Activated CD4-positive, alpha-beta memory T cell treated with anti-CD3 and anti-CD28 coated beads for 36 hours (primary cell): Measurements from ENCODE around the gene IL12RB1. TPM values are rescaled to one million over a fixed set of nuclear protein-coding genes. Genes with fewer than 3 reads are reported as not detected.
A peak's percentile ranks its signal among the peaks of the same experiment; 100 is the strongest.

Experiments used
- CTCF ChIA-PET: fragments of 350-600 bp; sonication (Branson Sonifier 250); formaldehyde crosslinking; loops from one replicate; lab custom pipeline; 2021; ENCODE audit warnings: antibody characterized with exemption, inconsistent platforms; lab: Charles Lee
- POLR2A ChIA-PET: fragments of 350-600 bp; sonication (Branson Sonifier 250); formaldehyde crosslinking; loops from one replicate; lab custom pipeline; 2021; ENCODE audit warnings: antibody characterized with exemption; lab: Charles Lee
- DNase-seq: peaks from one replicate; pipeline ENCODE4 v3.0.0-alpha.2; 2020
- H3K27ac Mint-ChIP-seq: one replicate; pipeline ENCODE4 v1.8.0; 2021; ENCODE audit warnings: mixed read lengths
- H3K27me3 Mint-ChIP-seq: one replicate; pipeline ENCODE4 v1.8.0; 2021; ENCODE audit warnings: mixed read lengths
- H3K36me3 Mint-ChIP-seq: one replicate; pipeline ENCODE4 v1.8.0; 2021; ENCODE audit warnings: mixed read lengths
- H3K4me1 Mint-ChIP-seq: one replicate; pipeline ENCODE4 v1.8.0; 2021; ENCODE audit warnings: low read depth, mixed read lengths
- H3K4me3 Mint-ChIP-seq: one replicate; pipeline ENCODE4 v1.8.0; 2021; ENCODE audit warnings: mild to moderate bottlenecking, mixed read lengths
- H3K9me3 Mint-ChIP-seq: one replicate; pipeline ENCODE4 v1.8.0; 2021; ENCODE audit warnings: mixed read lengths
- intact Hi-C: fragments of 100-400 bp; cut with micrococcal nuclease; formaldehyde crosslinking; loops from one replicate; pipeline ENCODE4 v1.15.1; 2023
- total RNA-seq, 2 experiments: library from RNA; stranded (reverse); gene quantifications; one replicate each; pipeline ENCODE4 v1.2.3, GENCODE V29; 2021

IL12RB1 gene
- total RNA-seq, 2 experiments from 2014 or later, result 22.6 to 23.3 TPM

DNA sequence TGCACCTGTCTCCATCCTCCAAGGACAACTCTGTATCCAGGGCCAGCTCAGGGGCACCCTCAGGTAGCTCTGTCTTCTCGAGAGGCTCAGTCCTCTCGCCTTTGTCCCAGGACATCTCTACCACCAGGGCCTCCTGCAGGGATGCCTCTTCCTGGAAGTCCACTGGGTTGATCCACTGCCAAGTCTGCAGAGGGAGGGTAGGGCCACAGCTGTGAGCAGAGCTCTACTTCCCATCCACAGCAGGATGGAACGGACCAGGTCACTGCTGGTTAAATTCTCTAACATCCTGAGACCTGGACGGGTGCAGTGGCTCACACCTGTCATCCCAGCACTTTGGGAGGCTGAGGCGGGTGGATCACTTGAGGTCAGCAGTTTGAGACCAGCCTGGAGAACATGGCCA is 26.8 kb downstream of the IL12RB1 start:
- H3K36me3 Mint-ChIP-seq, result peaks cover 5% of the 10 kb centered on the region
- no peak overlapping the region for H3K27ac Mint-ChIP-seq
- intact Hi-C loops, result loop anchor here (5.0 kb wide), 2 partner anchors 38 to 113 kb away; no protein-coding TSS in a partner anchor
- DNase-seq, result no peak
- ChIA-PET POLR2A (interaction anchor here (1.0 kb wide), 1 partner anchor 52 kb away, joined by 3 read pairs; the partner anchor contains the start of gene ARRDC2), CTCF (interaction anchor here (0.9 to 7.6 kb wide), 6 partner anchors 15 to 121 kb away, joined by 4 to 122 read pairs (median 14); partner anchors contain the start of gene ARRDC2)
- H3K4me3 Mint-ChIP-seq, result no peak overlapping the region
- peaks cover 10% of the 10 kb centered on the region for H3K4me1 Mint-ChIP-seq
- H3K9me3 Mint-ChIP-seq, result no peaks in the 10 kb centered on the region
- H3K27me3 Mint-ChIP-seq, result no peaks in the 10 kb centered on the region

DNA sequence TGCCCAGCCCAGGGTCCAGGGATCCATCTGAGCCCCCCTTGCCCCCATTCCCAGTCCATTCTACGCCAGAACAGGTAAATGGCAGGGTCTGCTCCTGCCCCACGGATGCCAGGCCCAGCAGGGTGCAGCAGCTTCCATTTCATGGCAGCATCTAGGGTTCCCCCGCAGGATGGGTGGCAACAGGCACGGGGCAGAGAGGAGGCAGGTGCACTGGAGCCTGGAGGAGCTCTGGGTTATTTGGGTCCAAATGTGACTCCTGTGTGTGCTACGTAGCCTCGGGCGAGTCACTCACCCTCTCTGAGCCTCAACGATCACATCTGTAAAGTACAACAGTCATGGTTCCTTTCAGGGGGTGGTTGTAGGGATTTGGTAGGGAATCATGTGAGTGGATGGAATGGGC is 27.4 kb downstream of the IL12RB1 start:
- H3K9me3 Mint-ChIP-seq, result no peaks in the 10 kb centered on the region
- no peak overlapping the region for H3K4me3 Mint-ChIP-seq
- peaks cover 5% of the 10 kb centered on the region for H3K36me3 Mint-ChIP-seq
- H3K27ac Mint-ChIP-seq, result no peak overlapping the region
- DNase-seq, result no peak
- intact Hi-C loops, result loop anchor here (5.0 kb wide), 2 partner anchors 37 to 112 kb away; no protein-coding TSS in a partner anchor
- POLR2A ChIA-PET, result interaction anchor here (1.0 kb wide), 3 partner anchors 14 to 52 kb away, joined by 3 read pairs; partner anchors contain the start of genes ARRDC2 and IL12RB1
- no peaks in the 10 kb centered on the region for H3K27me3 Mint-ChIP-seq
- H3K4me1 Mint-ChIP-seq, result peaks cover 10% of the 10 kb centered on the region
- CTCF ChIA-PET, result interaction anchor here (0.7 to 7.6 kb wide), 7 partner anchors 14 to 121 kb away, joined by 3 to 122 read pairs (median 9); partner anchors contain the start of gene ARRDC2

DNA sequence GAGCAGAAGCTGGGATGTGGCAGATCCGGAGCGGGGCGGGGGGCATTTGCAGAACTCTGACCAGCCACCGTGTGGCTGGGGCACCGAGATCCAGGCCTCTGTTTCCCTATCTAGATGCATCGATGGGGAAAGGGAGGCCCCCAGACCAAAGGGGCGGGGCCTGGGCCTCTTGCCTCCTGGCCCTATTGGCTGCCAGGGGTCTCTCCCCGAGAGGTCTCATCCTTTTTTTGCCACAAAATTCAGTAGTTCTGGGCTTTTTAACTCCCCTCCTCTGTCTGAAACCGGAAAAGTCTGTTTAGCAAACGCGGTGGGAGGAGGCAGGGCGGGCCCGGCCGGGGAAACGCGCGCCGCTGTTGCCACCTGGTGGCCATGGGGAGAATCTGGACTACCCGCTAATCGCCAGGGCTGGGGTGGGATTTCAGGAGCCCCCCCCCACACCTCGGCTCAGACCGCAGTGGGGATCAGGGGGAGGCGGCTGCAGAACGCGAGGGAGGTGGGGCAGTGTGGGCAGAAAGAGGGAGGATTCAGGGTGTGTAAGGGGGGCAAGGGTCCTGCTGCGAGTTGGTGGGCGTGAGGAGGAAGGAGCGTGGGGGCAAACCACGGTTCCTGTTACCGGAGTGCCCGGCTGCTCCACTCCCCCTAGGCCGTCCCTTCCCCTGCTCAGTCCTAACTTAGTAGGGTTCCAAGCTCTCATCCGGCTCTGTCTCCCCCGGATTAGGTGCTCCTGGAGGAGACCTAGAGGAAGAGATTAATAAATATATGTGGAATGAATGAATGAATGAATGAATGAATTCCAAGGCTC is 28.3 kb downstream of the IL12RB1 start:
- Mint-ChIP-seq H3K27me3 (no peaks in the 10 kb centered on the region), H3K4me1 (peaks cover 14% of the 10 kb centered on the region), H3K27ac (peak overlapping the region; percentile 58), H3K36me3 (peaks cover 4% of the 10 kb centered on the region), H3K9me3 (no peaks in the 10 kb centered on the region), H3K4me3 (peak overlapping the region; percentile 29)
- peak; percentile 87 for DNase-seq
- intact Hi-C loops, result loop anchor here (1.0 to 5.0 kb wide), 4 partner anchors 13 to 111 kb away; no protein-coding TSS in a partner anchor
- CTCF ChIA-PET, result interaction anchor here (0.7 to 7.6 kb wide), 10 partner anchors 13 to 120 kb away, joined by 3 to 122 read pairs (median 7); partner anchors contain the start of gene ARRDC2
- POLR2A ChIA-PET, result interaction anchor here (1.0 kb wide), 2 partner anchors 13 to 28 kb away, joined by 3 read pairs; partner anchors contain the start of gene IL12RB1

- DNase-seq, result no peak
- Mint-ChIP-seq H3K4me1 (peaks cover 14% of the 10 kb centered on the region), H3K4me3 (no peak overlapping the region), H3K27me3 (no peaks in the 10 kb centered on the region), H3K9me3 (no peaks in the 10 kb centered on the region), H3K36me3 (peaks cover 2% of the 10 kb centered on the region), H3K27ac (no peak overlapping the region)
- POLR2A ChIA-PET, result interaction anchor here (1.4 to 3.0 kb wide), 3 partner anchors 34 to 50 kb away, joined by 4 to 10 read pairs (median 5); partner anchors contain the start of gene ARRDC2
- CTCF ChIA-PET, result interaction anchor here (0.9 to 7.6 kb wide), 10 partner anchors 11 to 124 kb away, joined by 3 to 122 read pairs (median 5); partner anchors contain the start of gene ARRDC2
- intact Hi-C loops, result loop anchor here (5.0 kb wide), 2 partner anchors 35 to 110 kb away; no protein-coding TSS in a partner anchor
Observed at GRCh38 chr19:18057557-18057956, 29.2 kb downstream of the IL12RB1 start.

GRCh38 chr19:18055967-18056366 is 30.8 kb downstream of the IL12RB1 start:
- intact Hi-C loops, result loop anchor here (5.0 kb wide), 2 partner anchors 34 to 109 kb away; no protein-coding TSS in a partner anchor
- Mint-ChIP-seq H3K9me3 (no peaks in the 10 kb centered on the region), H3K27ac (no peak overlapping the region), H3K27me3 (no peaks in the 10 kb centered on the region), H3K4me3 (no peak overlapping the region), H3K36me3 (peaks cover 2% of the 10 kb centered on the region), H3K4me1 (peaks cover 15% of the 10 kb centered on the region)
- POLR2A ChIA-PET, result interaction anchor here (0.6 to 3.0 kb wide), 6 partner anchors 32 to 126 kb away, joined by 3 to 10 read pairs (median 4); partner anchors contain the start of gene ARRDC2
- CTCF ChIA-PET, result interaction anchor here (0.6 to 7.6 kb wide), 8 partner anchors 13 to 111 kb away, joined by 3 to 122 read pairs (median 4); partner anchors contain the start of gene ARRDC2
- DNase-seq, result no peak

DNA sequence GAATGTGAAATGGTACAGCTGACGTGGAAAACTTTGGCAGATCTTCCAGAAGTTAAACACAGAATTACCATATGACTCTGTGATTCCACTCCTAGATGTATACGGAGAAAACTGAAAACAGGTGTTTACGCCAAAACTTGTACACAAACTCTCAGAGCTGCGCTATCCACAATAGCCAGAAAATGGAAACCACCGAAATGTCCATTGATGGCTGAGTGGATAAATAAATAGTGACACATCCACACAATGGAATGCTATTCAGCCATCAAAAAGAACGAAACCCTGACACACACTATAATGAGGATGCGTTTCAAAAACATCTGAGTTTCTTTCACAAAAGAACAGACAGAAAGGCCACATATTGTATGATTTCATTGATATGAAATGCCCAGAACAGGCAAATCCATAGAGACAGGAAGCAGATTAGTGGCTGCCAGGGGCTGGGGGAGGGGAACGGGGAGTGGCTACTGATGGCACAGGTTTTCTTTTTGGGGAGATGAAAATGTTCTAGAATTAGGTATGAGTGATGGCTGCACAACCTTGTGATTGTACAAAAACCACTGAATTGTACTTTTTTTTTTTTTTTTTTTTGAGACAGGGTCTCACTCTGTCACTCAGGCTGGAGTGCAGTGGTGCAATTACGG is 33.0 kb downstream of the IL12RB1 start:
- no peaks in the 10 kb centered on the region for H3K27me3 Mint-ChIP-seq
- no peak overlapping the region for H3K4me3 Mint-ChIP-seq
- no peak overlapping the region for H3K27ac Mint-ChIP-seq
- ChIA-PET POLR2A (no interaction called here), CTCF (interaction anchor here (1.0 kb wide), 1 partner anchor 116 kb away, joined by 3 read pairs; no protein-coding TSS in a partner anchor)
- intact Hi-C loops, result no loop called here
- no peak for DNase-seq
- no peaks in the 10 kb centered on the region for H3K9me3 Mint-ChIP-seq
- H3K36me3 Mint-ChIP-seq, result no peaks in the 10 kb centered on the region
- peaks cover 26% of the 10 kb centered on the region for H3K4me1 Mint-ChIP-seq

GRCh38 chr19:18051887-18052286 is 34.8 kb downstream of the IL12RB1 start:
- Mint-ChIP-seq H3K4me1 (peaks cover 16% of the 10 kb centered on the region), H3K36me3 (no peaks in the 10 kb centered on the region), H3K27ac (no peak overlapping the region), H3K27me3 (no peaks in the 10 kb centered on the region), H3K9me3 (no peaks in the 10 kb centered on the region), H3K4me3 (no peak overlapping the region)
- DNase-seq, result no peak
- POLR2A ChIA-PET, result interaction anchor here (1.0 kb wide), 1 partner anchor 50 kb away, joined by 4 read pairs; no protein-coding TSS in a partner anchor
- CTCF ChIA-PET, result no interaction called here
- intact Hi-C loops, result no loop called here

- intact Hi-C loops, result no loop called here
- ChIA-PET POLR2A (no interaction called here), CTCF (interaction anchor here (0.6 kb wide), 1 partner anchor 19 kb away, joined by 4 read pairs; no protein-coding TSS in a partner anchor)
- H3K4me3 Mint-ChIP-seq, result no peak overlapping the region
- no peaks in the 10 kb centered on the region for H3K36me3 Mint-ChIP-seq
- peaks cover 40% of the 10 kb centered on the region for H3K4me1 Mint-ChIP-seq
- H3K27ac Mint-ChIP-seq, result no peak overlapping the region
- H3K9me3 Mint-ChIP-seq, result no peaks in the 10 kb centered on the region
- H3K27me3 Mint-ChIP-seq, result no peaks in the 10 kb centered on the region
- no peak for DNase-seq
Observed at GRCh38 chr19:18049385-18049784, 37.3 kb downstream of the IL12RB1 start.

- peaks cover 48% of the 10 kb centered on the region for H3K4me1 Mint-ChIP-seq
- DNase-seq, result peak; percentile 50
- ChIA-PET CTCF (interaction anchor here (1.0 to 2.2 kb wide), 4 partner anchors 11 to 108 kb away, joined by 3 to 9 read pairs (median 6); no protein-coding TSS in a partner anchor), POLR2A (no interaction called here)
- H3K27ac Mint-ChIP-seq, result peak overlapping the region; percentile 75
- H3K27me3 Mint-ChIP-seq, result peaks cover 2% of the 10 kb centered on the region
- peaks cover 1% of the 10 kb centered on the region for H3K9me3 Mint-ChIP-seq
- no peaks in the 10 kb centered on the region for H3K36me3 Mint-ChIP-seq
- intact Hi-C loops, result no loop called here
- H3K4me3 Mint-ChIP-seq, result no peak overlapping the region
Observed at GRCh38 chr19:18046059-18046718, 40.5 kb downstream of the IL12RB1 start.

GRCh38 chr19:18045307-18046050 is 41.3 kb downstream of the IL12RB1 start:
- ChIA-PET POLR2A (interaction anchor here (1.0 to 1.6 kb wide), 6 partner anchors 13 to 44 kb away, joined by 3 to 12 read pairs (median 6); partner anchors contain the start of gene IL12RB1), CTCF (interaction anchor here (0.6 to 2.2 kb wide), 13 partner anchors 12 to 123 kb away, joined by 3 to 10 read pairs (median 4); partner anchors contain the start of genes ARRDC2 and IL12RB1)
- Mint-ChIP-seq H3K27ac (peak overlapping the region; percentile 75), H3K27me3 (peaks cover 2% of the 10 kb centered on the region), H3K36me3 (no peaks in the 10 kb centered on the region), H3K9me3 (peaks cover 7% of the 10 kb centered on the region), H3K4me3 (peak overlapping the region; percentile 50), H3K4me1 (peaks cover 43% of the 10 kb centered on the region)
- intact Hi-C loops, result loop anchor here (1.0 to 2.0 kb wide), 5 partner anchors 13 to 45 kb away; no protein-coding TSS in a partner anchor
- no peak for DNase-seq
